C4-2B (cell line): ENCODE data around the gene XKRX.

ENCODE experiments used
- CTCF ChIP-seq: fragments of 450-650 bp; conservative IDR thresholded peaks from 2 replicates; pipeline ENCODE4 v1.5.1; 2017; ENCODE audit warnings: mild to moderate bottlenecking
- ZFX ChIP-seq: fragments of 450-650 bp; IDR thresholded peaks from 2 replicates; pipeline ENCODE4 v1.6.1; 2017

GRCh38 chrX:100883654-100884053 lies 45.1 kb downstream of the XKRX start:
- TF ChIP-seq CTCF (no peak), ZFX (no peak)
